ENCODE results near the gene PDE6G. TPM values are rescaled to one million over a fixed set of nuclear protein-coding genes. Genes with fewer than 3 reads are reported as not detected.

Gene PDE6G
- total and polyA plus RNA-seq, 2 of the 13 experiments (the other 11 are each of a cell fraction or from before 2014, with no cell fraction given) = 1.4 to 6.7 TPM

DNA sequence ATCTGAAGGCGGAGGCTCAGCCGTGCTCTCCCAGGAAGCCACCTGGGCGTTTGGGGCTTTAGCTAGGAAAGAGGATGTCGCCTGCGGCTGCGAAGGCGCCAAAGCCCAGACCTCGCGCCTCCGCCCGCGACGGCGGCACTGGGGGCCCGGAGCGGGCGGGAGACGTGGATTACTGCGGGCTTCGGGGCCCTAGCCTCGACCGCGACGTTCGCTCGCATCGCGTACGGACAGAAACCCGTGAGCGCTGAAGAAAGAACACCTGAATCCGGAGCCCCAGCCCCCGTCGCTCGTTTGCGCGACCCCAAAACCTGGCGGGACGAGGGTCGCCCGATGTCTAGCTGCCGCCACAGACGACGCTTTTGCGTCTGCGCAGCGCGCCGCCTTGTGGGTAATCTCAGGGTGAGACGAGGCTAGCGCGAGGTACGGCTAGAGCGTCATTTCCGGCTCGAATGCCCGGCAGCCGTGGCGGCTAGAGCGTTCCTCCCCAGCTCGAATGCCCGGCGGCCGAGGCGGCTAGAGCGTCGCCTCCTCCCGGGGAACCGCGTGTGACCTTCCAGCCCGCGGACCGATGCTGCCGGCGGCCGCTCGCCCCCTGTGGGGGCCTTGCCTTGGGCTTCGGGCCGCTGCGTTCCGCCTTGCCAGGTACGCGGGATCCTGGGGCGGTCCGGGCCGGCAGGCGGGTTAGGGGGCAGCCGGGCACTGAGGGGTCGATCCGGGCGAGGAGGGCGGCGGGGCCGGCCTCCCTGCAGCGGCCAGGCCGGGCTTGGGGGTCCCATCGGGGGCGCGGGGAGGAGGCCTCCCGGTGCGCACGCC is 46.8 kb upstream of the PDE6G start, which contains the start of gene MRPL12 (continued):
- TF ChIP-seq, protein P1, sequence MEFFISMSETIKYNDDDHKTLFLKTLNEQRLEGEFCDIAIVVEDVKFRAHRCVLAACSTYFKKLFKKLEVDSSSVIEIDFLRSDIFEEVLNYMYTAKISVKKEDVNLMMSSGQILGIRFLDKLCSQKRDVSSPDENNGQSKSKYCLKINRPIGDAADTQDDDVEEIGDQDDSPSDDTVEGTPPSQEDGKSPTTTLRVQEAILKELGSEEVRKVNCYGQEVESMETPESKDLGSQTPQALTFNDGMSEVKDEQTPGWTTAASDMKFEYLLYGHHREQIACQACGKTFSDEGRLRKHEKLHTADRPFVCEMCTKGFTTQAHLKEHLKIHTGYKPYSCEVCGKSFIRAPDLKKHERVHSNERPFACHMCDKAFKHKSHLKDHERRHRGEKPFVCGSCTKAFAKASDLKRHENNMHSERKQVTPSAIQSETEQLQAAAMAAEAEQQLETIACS (CRISPR knock-in tag; IDR thresholded peaks at IDR 0.05) = peak; percentile 68; the same call in 1 of the 2 replicates
- peak; percentile 76 for TF ChIP-seq JUND (CRISPR knock-in tag; IDR thresholded peaks at IDR 0.05)
- TF ChIP-seq ZNF17 (CRISPR knock-in tag; IDR thresholded peaks at IDR 0.05) = peak; percentile 49; the same call in 1 of the 2 replicates
- TF ChIP-seq, protein P2, sequence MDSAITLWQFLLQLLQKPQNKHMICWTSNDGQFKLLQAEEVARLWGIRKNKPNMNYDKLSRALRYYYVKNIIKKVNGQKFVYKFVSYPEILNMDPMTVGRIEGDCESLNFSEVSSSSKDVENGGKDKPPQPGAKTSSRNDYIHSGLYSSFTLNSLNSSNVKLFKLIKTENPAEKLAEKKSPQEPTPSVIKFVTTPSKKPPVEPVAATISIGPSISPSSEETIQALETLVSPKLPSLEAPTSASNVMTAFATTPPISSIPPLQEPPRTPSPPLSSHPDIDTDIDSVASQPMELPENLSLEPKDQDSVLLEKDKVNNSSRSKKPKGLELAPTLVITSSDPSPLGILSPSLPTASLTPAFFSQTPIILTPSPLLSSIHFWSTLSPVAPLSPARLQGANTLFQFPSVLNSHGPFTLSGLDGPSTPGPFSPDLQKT (CRISPR knock-in tag; IDR thresholded peaks at IDR 0.05; ENCODE audit: borderline replicate concordance) = peak; percentile 33; the same call in 1 of the 2 replicates
- TF ChIP-seq NFIC (IDR thresholded peaks at IDR 0.05; ENCODE audit: low read length) = no peak
- no peak for TF ChIP-seq ARNT (IDR thresholded peaks at IDR 0.05)
- TF ChIP-seq, protein P3, sequence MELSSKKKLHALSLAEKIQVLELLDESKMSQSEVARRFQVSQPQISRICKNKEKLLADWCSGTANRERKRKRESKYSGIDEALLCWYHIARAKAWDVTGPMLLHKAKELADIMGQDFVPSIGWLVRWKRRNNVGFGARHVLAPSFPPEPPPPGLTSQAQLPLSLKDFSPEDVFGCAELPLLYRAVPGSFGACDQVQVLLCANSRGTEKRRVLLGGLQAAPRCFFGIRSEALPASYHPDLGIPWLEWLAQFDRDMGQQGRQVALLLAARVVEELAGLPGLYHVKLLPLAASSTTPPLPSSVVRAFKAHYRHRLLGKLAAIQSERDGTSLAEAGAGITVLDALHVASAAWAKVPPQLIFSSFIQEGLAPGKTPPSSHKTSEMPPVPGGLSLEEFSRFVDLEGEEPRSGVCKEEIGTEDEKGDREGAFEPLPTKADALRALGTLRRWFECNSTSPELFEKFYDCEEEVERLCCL (CRISPR knock-in tag; IDR thresholded peaks at IDR 0.05; ENCODE audit: borderline replicate concordance) = peak; percentile 80; the same call in 1 of the 2 replicates
- peak; percentile 92 for TF ChIP-seq CENPT (CRISPR knock-in tag; IDR thresholded peaks at IDR 0.05; ENCODE audit: low read depth)
- peak; percentile 83; the same call in 1 of the 2 replicates for TF ChIP-seq WIZ (CRISPR knock-in tag; IDR thresholded peaks at IDR 0.05)
- TF ChIP-seq, protein P4, sequence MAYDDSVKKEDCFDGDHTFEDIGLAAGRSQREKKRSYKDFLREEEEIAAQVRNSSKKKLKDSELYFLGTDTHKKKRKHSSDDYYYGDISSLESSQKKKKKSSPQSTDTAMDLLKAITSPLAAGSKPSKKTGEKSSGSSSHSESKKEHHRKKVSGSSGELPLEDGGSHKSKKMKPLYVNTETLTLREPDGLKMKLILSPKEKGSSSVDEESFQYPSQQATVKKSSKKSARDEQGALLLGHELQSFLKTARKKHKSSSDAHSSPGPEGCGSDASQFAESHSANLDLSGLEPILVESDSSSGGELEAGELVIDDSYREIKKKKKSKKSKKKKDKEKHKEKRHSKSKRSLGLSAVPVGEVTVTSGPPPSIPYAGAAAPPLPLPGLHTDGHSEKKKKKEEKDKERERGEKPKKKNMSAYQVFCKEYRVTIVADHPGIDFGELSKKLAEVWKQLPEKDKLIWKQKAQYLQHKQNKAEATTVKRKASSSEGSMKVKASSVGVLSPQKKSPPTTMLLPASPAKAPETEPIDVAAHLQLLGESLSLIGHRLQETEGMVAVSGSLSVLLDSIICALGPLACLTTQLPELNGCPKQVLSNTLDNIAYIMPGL (CRISPR knock-in tag; IDR thresholded peaks at IDR 0.05; ENCODE audit: borderline replicate concordance in 1 of 2, low read depth in 1 of 2) = peak; percentile 85 to 95; a peak in 3 of 4 replicates
- peak; percentile 98 for TF ChIP-seq ZZZ3 (CRISPR knock-in tag; IDR thresholded peaks at IDR 0.05; ENCODE audit: borderline replicate concordance)
- TF ChIP-seq ZKSCAN1 (IDR thresholded peaks at IDR 0.05; ENCODE audit: low read length) = no peak
- TF ChIP-seq PAWR (CRISPR knock-in tag; IDR thresholded peaks at IDR 0.05; ENCODE audit: borderline replicate concordance) = no peak
- peak; percentile 82 for TF ChIP-seq SIX4 (CRISPR knock-in tag; IDR thresholded peaks at IDR 0.05)
- TF ChIP-seq HMG20B (CRISPR knock-in tag; conservative IDR thresholded peaks at IDR 0.05) = no peak; the same call in 1 of the 2 replicates
- TF ChIP-seq CREB1 (IDR thresholded peaks at IDR 0.05) = peak; percentile 91
- peak; percentile 95 for TF ChIP-seq CREB1 (CRISPR knock-in tag; IDR thresholded peaks at IDR 0.05)
- peak; percentile 78 for TF ChIP-seq ASH2L (IDR thresholded peaks at IDR 0.05; ENCODE audit: insufficient read length, low read depth, low read length)
- TF ChIP-seq ZNF292 (CRISPR knock-in tag; IDR thresholded peaks at IDR 0.05; ENCODE audit: borderline replicate concordance, low read depth) = no peak
- no peak for TF ChIP-seq PTBP1 (IDR thresholded peaks at IDR 0.05; ENCODE audit: low read depth, low read length, poor library complexity, severe bottlenecking)
- TF ChIP-seq ZKSCAN5 (CRISPR knock-in tag; IDR thresholded peaks at IDR 0.05) = no peak; the same call in 1 of the 2 replicates
- 0 out of 2 replicates have a peak, but pooled peaks have one; percentile 43 for TF ChIP-seq ZNF839 (CRISPR knock-in tag; IDR thresholded peaks at IDR 0.05; ENCODE audit: borderline replicate concordance)
- 0 out of 2 replicates have a peak, but pooled peaks have one; percentile 48 for TF ChIP-seq HNRNPL (IDR thresholded peaks at IDR 0.05; ENCODE audit: low read depth, low read length)
- no peak; the same call in 1 of the 2 replicates for TF ChIP-seq TP53 (CRISPR knock-in tag; conservative IDR thresholded peaks at IDR 0.05)
